ENCODE measurements around the gene IVNS1ABP.

- TF ChIP-seq POLR2A (conservative IDR thresholded peaks at IDR 0.05) = no peak
- TF ChIP-seq MXI1 (IDR thresholded peaks at IDR 0.05; ENCODE audit: low read depth, low read length) = no peak
- no peak for TF ChIP-seq NFATC3 (IDR thresholded peaks at IDR 0.05)
- TF ChIP-seq EGR1 (conservative IDR thresholded peaks at IDR 0.05) = no peak
- TF ChIP-seq CHD7 (IDR thresholded peaks at IDR 0.05; ENCODE audit: low read depth, low read length) = no peak
- TF ChIP-seq REST (IDR thresholded peaks at IDR 0.05; ENCODE audit: borderline replicate concordance) = no peak
- TF ChIP-seq REST (CRISPR knock-in tag; IDR thresholded peaks at IDR 0.05; ENCODE audit: low read depth) = no peak
Measured at GRCh38 chr1:185317886-185318310, 855 bp upstream of the IVNS1ABP start.
